ENCODE results near the gene FADD. TPM values are rescaled to one million over a fixed set of nuclear protein-coding genes. Genes with fewer than 3 reads are reported as not detected.

FADD gene
- total and polyA plus RNA-seq, 7 experiments from 2014 or later: 9.6 to 40.9 (median 27.2) TPM

Other genes with a start within 250 kb of the FADD start
- not detected for gene ANO1, start 125.0 kb upstream of the FADD start, total RNA-seq
- gene ANO1, start 125.0 kb upstream of the FADD start, polyA plus RNA-seq: not detected
- 10 to 100 TPM; 41.5 to 71.0 (median 52.3) TPM for gene PPFIA1, start 67.4 kb downstream of the FADD start, total RNA-seq
- 10 to 100 TPM; 14.3 to 14.8 TPM for gene PPFIA1, start 67.4 kb downstream of the FADD start, polyA plus RNA-seq
- 1 to 10 TPM; 1.3 to 2.6 (median 2.2) TPM for gene CTTN, start 195.2 kb downstream of the FADD start, total RNA-seq
- under 1 TPM in 1 of 2 donors, not detected in 1; 0.07 TPM for gene CTTN, start 195.2 kb downstream of the FADD start, polyA plus RNA-seq

Data from naive thymus-derived CD4-positive, alpha-beta T cell (primary cell).